Transverse colon (tissue), 4 donors: ENCODE measurements around the gene KIF1B. TPM values are rescaled to one million over a fixed set of nuclear protein-coding genes. Genes with fewer than 3 reads are reported as not detected.

Experiments used
- DNase-seq: peaks from one replicate; pipeline ENCODE4 v3.0.0-alpha.2; 2019
- H3K27ac ChIP-seq, 4 donors: fragments of 200-600 bp; sonication (generic); 2 replicates each; pipeline ENCODE4 v1.5.1; 2016 to 2018; ENCODE audit warnings: inconsistent platforms in 4 of 4
- H3K27me3 ChIP-seq: fragments of 200-600 bp; sonication (generic); 2 replicates; pipeline ENCODE4 v1.5.1; 2017; ENCODE audit warnings: inconsistent platforms
- H3K36me3 ChIP-seq, 4 donors: fragments of 200-600 bp; sonication (generic); 2 replicates each; pipeline ENCODE4 v1.5.1; 2017 to 2019; ENCODE audit warnings: inconsistent platforms in 4 of 4
- H3K4me1 ChIP-seq, 4 donors: fragments of 200-600 bp; sonication (generic); 2 replicates each; pipeline ENCODE4 v1.5.1; 2017 to 2020; ENCODE audit warnings: inconsistent platforms in 4 of 4
- H3K4me3 ChIP-seq, 4 donors: fragments of 200-600 bp; sonication (generic); 1 replicate in 1 of 4; 2 replicates in 3 of 4; pipeline versions ENCODE4 v1.5.1 to v1.6.1; 2017 to 2019; ENCODE audit warnings: inconsistent platforms in 4 of 4
- H3K9me3 ChIP-seq, 2 donors: fragments of 200-600 bp; sonication (generic); 2 replicates each; pipeline ENCODE4 v1.5.1; 2017 to 2019; ENCODE audit warnings: inconsistent platforms in 2 of 2
- EP300 ChIP-seq: sonication (generic); formaldehyde crosslinking; IDR thresholded peaks from one replicate; pipeline ENCODE4 v1.6.1; 2017; ENCODE audit warnings: antibody characterized with exemption, low read depth
- POLR2A ChIP-seq: fragments of 450-650 bp; IDR thresholded peaks from one replicate; pipeline ENCODE4 v1.6.1; 2016; ENCODE audit warnings: antibody characterized with exemption, mild to moderate bottlenecking, moderate library complexity
- POLR2AphosphoS5 ChIP-seq, 3 donors: sonication (generic); formaldehyde crosslinking; IDR thresholded peaks; one replicate each; pipeline ENCODE4 v1.6.1; 2016; ENCODE audit warnings: antibody characterized with exemption in 3 of 3
- WGBS, 2 donors: methylation state at CpG; one replicate each; pipeline ENCODE4 v1.1.5; 2018; ENCODE audit warnings: low coverage in 1 of 2; 5-methylcytosine and 5-hydroxymethylcytosine counted together
- in situ Hi-C, 4 donors: fragments of 200-750 bp; cut with MboI; loops; one replicate each; pipeline versions ENCODE4 v1.15.0 to v1.15.1; 2017; ENCODE audit warnings: low sequenced_read_pairs in 3 of 4, low pct_ligation_motif_present in 1 of 4, low pct_unique_long_range_greater_than_20kb in 1 of 4
- intact Hi-C: fragments of 100-400 bp; cut with DNase I; formaldehyde crosslinking; loops from one replicate; pipeline ENCODE4 v1.15.1; 2023; ENCODE audit warnings: low total_unique reads
- total RNA-seq, 4 donors: library from RNA; depleted of rRNA; stranded (reverse); fragments of >200 nt; gene quantifications; one replicate each; pipeline ENCODE4 v1.1.0, GENCODE V29; 2016
- TF ChIP-seq, protein P1 (sequence below), 5 experiments: fragments of 200-600 bp in 3 of 5; fragments of 450-650 bp in 2 of 5; sonication (generic) in 3 of 5; IDR thresholded peaks; 1 replicate in 2 of 5; 2 replicates in 3 of 5; pipeline ENCODE4 v1.5.1; 2016 to 2017; ENCODE audit warnings: antibody characterized with exemption in 5 of 5, inconsistent platforms in 3 of 5, mild to moderate bottlenecking in 2 of 5, moderate library complexity in 1 of 5

Gene KIF1B
- total RNA-seq, 4 donors from 2014 or later: 50.9 to 87.9 (median 71.4) TPM

DNA sequence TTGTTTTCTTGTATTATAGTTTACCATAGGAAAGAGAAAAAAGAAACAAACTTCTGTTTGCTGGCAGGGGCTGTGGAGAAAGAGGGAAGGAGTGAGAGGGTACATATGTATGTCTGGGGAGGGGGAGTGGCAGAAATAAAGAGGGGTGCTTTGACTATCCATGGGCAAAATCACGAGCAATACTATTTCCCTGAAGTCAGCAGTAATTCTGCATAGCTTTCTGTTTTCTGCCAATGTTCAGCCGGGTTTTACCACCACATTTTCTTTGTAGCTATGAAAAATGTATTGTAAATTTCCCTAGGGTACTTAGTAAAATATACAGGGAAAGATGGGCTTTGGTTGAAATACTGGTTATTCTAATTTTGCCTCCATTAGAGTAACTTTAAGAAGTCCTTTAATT is 143.3 kb downstream of the KIF1B start:
- H3K9me3 ChIP-seq: no peaks in the 10 kb centered on the region
- H3K4me3 ChIP-seq: no peak overlapping the region
- no peaks in the 10 kb centered on the region for H3K4me1 ChIP-seq
- TF ChIP-seq POLR2AphosphoS5 (IDR thresholded peaks at IDR 0.05) (no peak), EP300 (no peak), POLR2A (no peak)
- TF ChIP-seq, protein P1, sequence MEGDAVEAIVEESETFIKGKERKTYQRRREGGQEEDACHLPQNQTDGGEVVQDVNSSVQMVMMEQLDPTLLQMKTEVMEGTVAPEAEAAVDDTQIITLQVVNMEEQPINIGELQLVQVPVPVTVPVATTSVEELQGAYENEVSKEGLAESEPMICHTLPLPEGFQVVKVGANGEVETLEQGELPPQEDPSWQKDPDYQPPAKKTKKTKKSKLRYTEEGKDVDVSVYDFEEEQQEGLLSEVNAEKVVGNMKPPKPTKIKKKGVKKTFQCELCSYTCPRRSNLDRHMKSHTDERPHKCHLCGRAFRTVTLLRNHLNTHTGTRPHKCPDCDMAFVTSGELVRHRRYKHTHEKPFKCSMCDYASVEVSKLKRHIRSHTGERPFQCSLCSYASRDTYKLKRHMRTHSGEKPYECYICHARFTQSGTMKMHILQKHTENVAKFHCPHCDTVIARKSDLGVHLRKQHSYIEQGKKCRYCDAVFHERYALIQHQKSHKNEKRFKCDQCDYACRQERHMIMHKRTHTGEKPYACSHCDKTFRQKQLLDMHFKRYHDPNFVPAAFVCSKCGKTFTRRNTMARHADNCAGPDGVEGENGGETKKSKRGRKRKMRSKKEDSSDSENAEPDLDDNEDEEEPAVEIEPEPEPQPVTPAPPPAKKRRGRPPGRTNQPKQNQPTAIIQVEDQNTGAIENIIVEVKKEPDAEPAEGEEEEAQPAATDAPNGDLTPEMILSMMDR (IDR thresholded peaks at IDR 0.05): no peak
- intact Hi-C loops: no loop called here
- H3K27ac ChIP-seq: no peak overlapping the region
- peaks cover 0 to 24% (median 6%) of the 10 kb centered on the region in 4 donors for H3K36me3 ChIP-seq
- in situ Hi-C loops: no loop called here
- no peaks in the 10 kb centered on the region for H3K27me3 ChIP-seq
- no peak for DNase-seq
- 66 to 80% methylated on average over 2 of the region's 2 CpGs for WGBS, 2 donors

DNA sequence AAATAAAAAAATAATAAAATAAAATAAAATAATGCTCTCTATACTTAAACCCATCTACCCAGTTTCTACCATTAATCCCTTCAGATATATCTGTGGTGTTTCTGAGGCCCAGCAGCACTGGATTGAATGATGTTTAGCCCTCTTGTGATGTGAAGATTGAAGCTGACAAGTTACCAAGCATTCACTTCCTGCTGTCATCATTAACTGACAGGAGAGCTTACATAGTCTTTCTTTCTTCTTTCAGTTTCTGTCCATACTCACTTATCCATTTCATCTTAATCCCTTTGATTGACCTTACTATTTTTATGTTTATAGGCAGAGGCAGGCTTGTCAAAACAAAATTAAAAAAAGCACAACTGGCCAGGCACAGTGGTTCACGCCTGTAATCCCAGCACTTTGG is 149.7 kb downstream of the KIF1B start:
- WGBS, 2 donors: 71 to 80% methylated on average over 1 of the region's 1 CpG
- intact Hi-C loops: no loop called here

DNA sequence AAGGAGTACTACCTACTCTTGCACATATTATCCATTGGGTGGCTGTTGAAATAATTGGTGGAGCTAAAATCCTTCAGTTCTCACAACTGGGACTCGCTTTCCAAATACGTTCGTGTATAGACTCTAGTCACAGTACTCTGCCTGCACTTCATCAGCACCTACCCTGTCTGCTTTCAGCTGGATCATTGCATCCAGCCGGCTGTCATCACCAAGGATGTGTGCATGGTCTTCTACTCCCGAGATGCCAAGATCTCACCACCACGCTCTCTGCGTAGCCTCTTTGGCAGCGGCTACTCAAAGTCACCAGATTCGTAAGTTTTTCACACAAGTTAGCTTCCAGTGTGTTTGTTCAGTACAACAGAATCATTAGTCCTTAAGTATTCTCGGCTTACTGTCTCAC is 151.1 kb downstream of the KIF1B start:
- no peaks in the 10 kb centered on the region for H3K9me3 ChIP-seq
- no peaks in the 10 kb centered on the region for H3K27me3 ChIP-seq
- in situ Hi-C loops (no loop called here), intact Hi-C loops (no loop called here)
- no peaks in the 10 kb centered on the region for H3K4me1 ChIP-seq
- DNase-seq: no peak
- H3K36me3 ChIP-seq: peaks cover 0 to 31% (median 14%) of the 10 kb centered on the region in 4 donors
- TF ChIP-seq POLR2A: no peak
- TF ChIP-seq EP300: no peak
- no peak for TF ChIP-seq POLR2AphosphoS5 (IDR thresholded peaks at IDR 0.05)
- TF ChIP-seq, protein P1 (IDR thresholded peaks at IDR 0.05): no peak
- H3K4me3 ChIP-seq: no peak overlapping the region
- 96 to 98% methylated on average over 7 to 10 of the region's 10 CpGs for WGBS, 2 donors
- H3K27ac ChIP-seq: no peak overlapping the region

More for the DNA sequence above, 149.7 kb downstream of the KIF1B start:
- Histone ChIP-seq H3K36me3 (peaks cover 0 to 24% (median 7%) of the 10 kb centered on the region in 4 donors), H3K9me3 (no peaks in the 10 kb centered on the region), H3K4me1 (no peaks in the 10 kb centered on the region), H3K27me3 (no peaks in the 10 kb centered on the region), H3K27ac (no peak overlapping the region), H3K4me3 (no peak overlapping the region)
- in situ Hi-C loops: no loop called here
- no peak for DNase-seq
- TF ChIP-seq, protein P1 (IDR thresholded peaks at IDR 0.05): no peak
- no peak for TF ChIP-seq POLR2AphosphoS5 (IDR thresholded peaks at IDR 0.05)
- no peak for TF ChIP-seq POLR2A
- no peak for TF ChIP-seq EP300

DNA sequence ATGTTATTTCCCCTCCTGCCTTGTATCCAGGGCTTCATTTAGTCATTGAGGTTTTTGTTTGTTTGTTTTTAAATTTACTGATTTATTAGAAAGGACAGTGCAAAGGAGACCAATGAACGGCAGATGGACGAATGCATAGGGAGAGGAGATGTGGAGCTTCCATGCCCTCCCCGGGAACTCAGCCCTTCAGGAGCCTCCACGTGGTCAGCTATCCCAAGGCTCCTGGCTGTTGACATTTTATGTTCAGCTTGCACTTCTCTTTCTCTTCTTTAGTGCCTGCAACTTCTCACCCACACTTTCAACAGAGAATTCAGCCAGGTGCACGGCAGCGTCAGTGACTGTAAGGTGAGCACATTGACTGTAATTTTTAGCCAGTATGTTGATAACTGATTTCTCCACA is 157.8 kb downstream of the KIF1B start:
- H3K4me1 ChIP-seq: no peaks in the 10 kb centered on the region
- H3K36me3 ChIP-seq: peaks cover 0 to 61% (median 20%) of the 10 kb centered on the region in 4 donors
- no peaks in the 10 kb centered on the region for H3K27me3 ChIP-seq
- no peak for DNase-seq
- intact Hi-C loops (no loop called here), in situ Hi-C loops (no loop called here)
- TF ChIP-seq, protein P1 (IDR thresholded peaks at IDR 0.05): no peak
- TF ChIP-seq POLR2A (no peak), EP300 (no peak), POLR2AphosphoS5 (IDR thresholded peaks at IDR 0.05) (no peak)
- 87 to 93% methylated on average over 6 of the region's 6 CpGs for WGBS, 2 donors
- H3K27ac ChIP-seq: no peak overlapping the region
- no peak overlapping the region for H3K4me3 ChIP-seq
- no peaks in the 10 kb centered on the region for H3K9me3 ChIP-seq
